PC-3 (cell line): ENCODE results near the gene RGS10. TPM values are rescaled to one million over a fixed set of nuclear protein-coding genes. Genes with fewer than 3 reads are reported as not detected.

Experiments
- ATAC-seq: fragments of 200-7000 bp; cut with Tn5 transposase; 2 replicates; pipeline ENCODE4 v1.9.1; 2020; ENCODE audit warnings: mild to moderate bottlenecking, moderate library complexity
- BruUV-seq: library from RNA; stranded (reverse); fragments of 400-500 nt; replicated peaks from 2 replicates; lab custom pipeline; 2021; lab: Mats Ljungman, UMichigan
- CTCF ChIA-PET: fragments of 300-600 bp; sonication (Branson Sonifier 250); formaldehyde crosslinking; loops from one replicate; lab custom pipeline; 2022; ENCODE audit warnings: antibody characterized with exemption; lab: Charles Lee
- POLR2A ChIA-PET: fragments of 300-600 bp; sonication (Branson Sonifier 250); formaldehyde crosslinking; loops from one replicate; lab custom pipeline; 2022; ENCODE audit warnings: antibody characterized with exemption; ENCODE audit not compliant: unreplicated experiment; lab: Charles Lee
- DNase-seq: peaks from one replicate; pipeline ENCODE4 v3.0.0-alpha.2; 2015
- H2AFZ ChIP-seq: fragments of 300-600 bp; sonication (generic); 2 replicates; pipeline ENCODE4 v1.6.0; 2016; ENCODE audit warnings: antibody characterized with exemption, low read length
- H3F3A ChIP-seq: fragments of 300-600 bp; sonication (generic); one replicate; pipeline ENCODE4 v1.6.0; 2017; ENCODE audit warnings: antibody characterized with exemption, low read length, control low read depth, mild to moderate bottlenecking; ENCODE audit not compliant: unreplicated experiment
- H3K27ac ChIP-seq: fragments of 300-600 bp; sonication (generic); 2 replicates; pipeline ENCODE4 v1.5.1; 2016; ENCODE audit warnings: mild to moderate bottlenecking, low read length
- H3K27me3 ChIP-seq: fragments of 300-600 bp; sonication (generic); 2 replicates; pipeline ENCODE4 v1.6.1; 2016; ENCODE audit warnings: low read length, mixed read lengths
- H3K36me3 ChIP-seq: fragments of 300-600 bp; sonication (generic); 2 replicates; pipeline ENCODE4 v1.6.1; 2016; ENCODE audit warnings: low read depth, mixed run types, low read length, mixed read lengths
- H3K4me1 ChIP-seq: fragments of 300-600 bp; sonication (generic); 2 replicates; pipeline ENCODE4 v1.5.1; 2016; ENCODE audit warnings: low read length; ENCODE audit not compliant: insufficient read depth
- H3K4me2 ChIP-seq: fragments of 300-600 bp; sonication (generic); 2 replicates; pipeline ENCODE4 v1.6.0; 2016; ENCODE audit warnings: low read length
- H3K4me3 ChIP-seq: fragments of 300-600 bp; sonication (generic); 2 replicates; pipeline ENCODE4 v1.5.1; 2016; ENCODE audit warnings: mild to moderate bottlenecking, low read length, mixed read lengths
- H3K79me2 ChIP-seq: fragments of 300-600 bp; sonication (generic); 2 replicates; pipeline ENCODE4 v1.6.1; 2017; ENCODE audit warnings: low read length, mixed read lengths
- H3K9ac ChIP-seq: fragments of 300-600 bp; sonication (generic); 2 replicates; pipeline ENCODE4 v1.6.0; 2016; ENCODE audit warnings: mild to moderate bottlenecking, low read length
- H3K9me2 ChIP-seq: fragments of 300-600 bp; sonication (generic); replicated peaks from 2 replicates; pipeline ENCODE4 v1.6.1; 2016; ENCODE audit warnings: mixed run types, low read length, mixed read lengths
- H3K9me3 ChIP-seq: fragments of 300-600 bp; sonication (generic); 2 replicates; pipeline ENCODE4 v1.6.1; 2016; ENCODE audit warnings: low read length, mixed read lengths
- H4K20me1 ChIP-seq: fragments of 300-600 bp; sonication (generic); 2 replicates; pipeline ENCODE4 v1.6.1; 2016; ENCODE audit warnings: low read length, mixed read lengths
- EZH2 ChIP-seq: fragments of 300-600 bp; sonication (generic); IDR thresholded peaks from one replicate; pipeline ENCODE4 v1.6.1; 2017; ENCODE audit warnings: antibody characterized with exemption, mild to moderate bottlenecking, low read length; ENCODE audit not compliant: unreplicated experiment
- EZH2phosphoT487 ChIP-seq: fragments of 300-600 bp; sonication (generic); IDR thresholded peaks from 2 replicates; pipeline ENCODE4 v1.6.1; 2018; ENCODE audit warnings: mild to moderate bottlenecking, antibody characterized with exemption, low read length, borderline replicate concordance
- intact Hi-C: fragments of 100-400 bp; cut with micrococcal nuclease; formaldehyde crosslinking; loops from 2 replicates; pipeline ENCODE4 v1.9.0; 2023
- total RNA-seq: library from RNA; depleted of rRNA; stranded (reverse); fragments of >200 nt; gene quantifications from 2 replicates; pipeline ENCODE4 v1.2.3, GENCODE V29; 2014
- TF ChIP-seq, protein P1 (sequence below): fragments of 300-600 bp; sonication (generic); conservative IDR thresholded peaks from 2 replicates; pipeline ENCODE4 v1.5.1; 2017; ENCODE audit warnings: antibody characterized with exemption, low read depth, mild to moderate bottlenecking, low read length

The RGS10 gene
- total RNA-seq, 1 experiment from 2014 or later: 27.6 TPM

DNA sequence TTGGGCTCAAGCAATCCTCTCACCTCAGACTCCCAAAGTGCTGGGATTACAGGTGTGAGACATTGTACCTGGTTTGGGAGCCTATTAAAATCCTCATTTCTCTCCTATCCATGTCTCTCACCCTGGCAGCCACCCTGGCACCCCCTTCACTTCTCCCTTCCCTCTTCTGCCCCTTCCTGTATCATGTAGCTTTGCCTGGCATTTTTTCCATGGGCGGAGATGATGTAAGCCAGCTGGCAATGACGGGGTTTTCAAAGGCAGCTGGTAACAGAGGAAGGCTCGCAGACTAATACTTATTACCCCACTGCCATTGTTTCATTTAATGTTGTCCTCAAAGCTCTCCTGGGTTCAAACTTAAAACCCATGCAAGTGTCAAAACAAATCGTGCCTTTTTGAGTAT is 61.9 kb downstream of the RGS10 start:
- BruUV-seq: no TSS peak
- Histone ChIP-seq H3K9ac (no peak overlapping the region), H3K4me1 (peaks cover 6% of the 10 kb centered on the region), H3K79me2 (no peaks in the 10 kb centered on the region), H3K9me3 (no peaks in the 10 kb centered on the region), H3K4me2 (no peak overlapping the region), H3K4me3 (no peak overlapping the region), H3K36me3 (no peaks in the 10 kb centered on the region), H2AFZ (no peak overlapping the region), H3K27me3 (no peaks in the 10 kb centered on the region), H3K27ac (no peak overlapping the region), H3F3A (no peaks in the 10 kb centered on the region), H4K20me1 (no peaks in the 10 kb centered on the region), H3K9me2 (no peaks in the 10 kb centered on the region)
- POLR2A ChIA-PET: no interaction called here
- TF ChIP-seq EZH2 (no peak), EZH2phosphoT487 (no peak)
- TF ChIP-seq, protein P1, sequence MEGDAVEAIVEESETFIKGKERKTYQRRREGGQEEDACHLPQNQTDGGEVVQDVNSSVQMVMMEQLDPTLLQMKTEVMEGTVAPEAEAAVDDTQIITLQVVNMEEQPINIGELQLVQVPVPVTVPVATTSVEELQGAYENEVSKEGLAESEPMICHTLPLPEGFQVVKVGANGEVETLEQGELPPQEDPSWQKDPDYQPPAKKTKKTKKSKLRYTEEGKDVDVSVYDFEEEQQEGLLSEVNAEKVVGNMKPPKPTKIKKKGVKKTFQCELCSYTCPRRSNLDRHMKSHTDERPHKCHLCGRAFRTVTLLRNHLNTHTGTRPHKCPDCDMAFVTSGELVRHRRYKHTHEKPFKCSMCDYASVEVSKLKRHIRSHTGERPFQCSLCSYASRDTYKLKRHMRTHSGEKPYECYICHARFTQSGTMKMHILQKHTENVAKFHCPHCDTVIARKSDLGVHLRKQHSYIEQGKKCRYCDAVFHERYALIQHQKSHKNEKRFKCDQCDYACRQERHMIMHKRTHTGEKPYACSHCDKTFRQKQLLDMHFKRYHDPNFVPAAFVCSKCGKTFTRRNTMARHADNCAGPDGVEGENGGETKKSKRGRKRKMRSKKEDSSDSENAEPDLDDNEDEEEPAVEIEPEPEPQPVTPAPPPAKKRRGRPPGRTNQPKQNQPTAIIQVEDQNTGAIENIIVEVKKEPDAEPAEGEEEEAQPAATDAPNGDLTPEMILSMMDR: no peak
- ATAC-seq (no peak), DNase-seq (no peak)
- CTCF ChIA-PET: no interaction called here
- intact Hi-C loops: no loop called here

DNA sequence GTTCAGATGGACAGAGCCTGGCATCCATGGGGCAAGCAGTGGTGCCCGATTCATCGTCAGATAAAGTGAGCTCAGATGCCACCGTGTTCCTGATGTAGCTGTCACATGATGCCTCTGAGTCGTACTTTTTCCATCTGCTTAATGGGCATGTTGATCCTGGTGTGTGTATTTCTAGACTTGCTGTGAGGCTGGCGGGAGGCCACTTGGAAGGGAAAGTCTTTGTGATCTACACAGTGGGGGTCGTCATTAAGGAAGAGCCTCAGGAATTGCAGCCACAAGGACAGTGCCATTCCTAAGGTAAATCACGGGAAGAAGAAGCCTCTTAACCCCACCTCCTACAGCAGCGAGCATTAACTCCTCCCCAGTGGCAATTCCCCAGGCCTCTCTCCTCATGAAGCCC is 63.0 kb downstream of the RGS10 start:
- Histone ChIP-seq H3K9ac (no peak overlapping the region), H3K79me2 (no peaks in the 10 kb centered on the region), H3K9me3 (no peaks in the 10 kb centered on the region), H3K27me3 (no peaks in the 10 kb centered on the region), H3F3A (no peaks in the 10 kb centered on the region), H3K36me3 (no peaks in the 10 kb centered on the region), H2AFZ (no peak overlapping the region), H4K20me1 (no peaks in the 10 kb centered on the region), H3K4me1 (no peaks in the 10 kb centered on the region), H3K9me2 (no peaks in the 10 kb centered on the region), H3K4me2 (no peak overlapping the region), H3K4me3 (no peak overlapping the region), H3K27ac (no peak overlapping the region)
- intact Hi-C loops: no loop called here
- no peak for DNase-seq
- TF ChIP-seq, protein P1: no peak
- TF ChIP-seq EZH2 (no peak), EZH2phosphoT487 (no peak)
- no peak for ATAC-seq
- no TSS peak for BruUV-seq
- ChIA-PET POLR2A (no interaction called here), CTCF (no interaction called here)

DNA sequence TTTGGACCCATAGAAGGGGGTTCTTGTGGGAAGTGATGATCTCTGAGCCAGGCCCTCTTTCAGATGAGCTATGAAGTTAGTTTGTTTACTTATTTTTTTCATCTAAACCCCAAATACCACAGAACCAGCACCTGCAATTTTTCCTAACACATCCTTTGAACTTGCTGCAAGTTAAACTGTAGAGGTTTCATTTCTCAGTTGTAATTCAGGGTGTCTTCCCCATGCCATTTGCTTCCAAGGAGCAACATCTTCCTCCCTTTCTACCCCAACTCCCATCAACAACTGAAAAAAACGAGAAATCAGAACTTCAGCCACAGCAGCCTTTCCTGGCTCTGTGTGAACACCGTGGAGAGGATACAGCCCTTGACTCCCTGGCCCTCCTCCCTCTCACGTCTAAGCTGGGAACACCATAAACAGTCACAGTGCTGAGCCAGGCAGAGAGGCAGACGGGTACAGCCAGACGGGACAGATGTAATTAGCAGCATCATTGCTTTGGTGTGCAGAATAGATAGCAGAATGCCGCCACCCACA is 63.6 kb downstream of the RGS10 start:
- H2AFZ ChIP-seq: no peak overlapping the region
- DNase-seq: no peak
- H3F3A ChIP-seq: no peaks in the 10 kb centered on the region
- no peaks in the 10 kb centered on the region for H3K79me2 ChIP-seq
- H3K27ac ChIP-seq: no peak overlapping the region
- no peaks in the 10 kb centered on the region for H3K4me1 ChIP-seq
- H3K4me2 ChIP-seq: no peak overlapping the region
- no peaks in the 10 kb centered on the region for H3K36me3 ChIP-seq
- ATAC-seq: peak; percentile 22
- H3K9ac ChIP-seq: no peak overlapping the region
- ChIA-PET POLR2A (no interaction called here), CTCF (no interaction called here)
- H3K9me3 ChIP-seq: no peaks in the 10 kb centered on the region
- TF ChIP-seq, protein P1: no peak
- no peaks in the 10 kb centered on the region for H3K9me2 ChIP-seq
- BruUV-seq: no TSS peak
- no peaks in the 10 kb centered on the region for H3K27me3 ChIP-seq
- no peak overlapping the region for H3K4me3 ChIP-seq
- no peaks in the 10 kb centered on the region for H4K20me1 ChIP-seq
- intact Hi-C loops: no loop called here
